GM19025 (cell line): ENCODE data around the gene MARS1.

Source experiments
- ATAC-seq: cut with Tn5 transposase; IDR thresholded peaks from one replicate; pipeline ENCODE4 v1.9.1; 2021; ENCODE audit warnings: mild to moderate bottlenecking, low read depth, moderate library complexity; ENCODE audit not compliant: unreplicated experiment

Gene MARS1

GRCh38 chr12:57470970-57471656 is 16.8 kb upstream of the MARS1 start:
- no peak for ATAC-seq

- ATAC-seq: no peak
Observed at GRCh38 chr12:57471661-57472060, 16.2 kb upstream of the MARS1 start.

GRCh38 chr12:57472391-57472790 is 15.5 kb upstream of the MARS1 start:
- ATAC-seq: no peak

- ATAC-seq: no peak
Observed at GRCh38 chr12:57473392-57473791, 14.5 kb upstream of the MARS1 start.

- no peak for ATAC-seq
Observed at GRCh38 chr12:57473886-57474285, 14.0 kb upstream of the MARS1 start.

GRCh38 chr12:57474430-57474829 is 13.4 kb upstream of the MARS1 start:
- ATAC-seq: no peak

GRCh38 chr12:57474862-57475261 is 13.0 kb upstream of the MARS1 start:
- ATAC-seq: no peak

- no peak for ATAC-seq
Observed at GRCh38 chr12:57475271-57476161, 12.4 kb upstream of the MARS1 start.

- ATAC-seq: no peak
Observed at GRCh38 chr12:57476162-57476992, 11.5 kb upstream of the MARS1 start.

GRCh38 chr12:57476993-57477709 is 10.7 kb upstream of the MARS1 start:
- no peak for ATAC-seq

- peak; percentile 47 for ATAC-seq
Observed at GRCh38 chr12:57477710-57478681, 9.9 kb upstream of the MARS1 start.

GRCh38 chr12:57479043-57479375 is 8.9 kb upstream of the MARS1 start:
- ATAC-seq: no peak

- ATAC-seq: no peak
Observed at GRCh38 chr12:57479376-57480115, 8.3 kb upstream of the MARS1 start, which contains the start of gene ARHGAP9. Gene ARHGAP9, minus strand, starts transcription at chr12:57479866. Its CDS starts 460 bp downstream, at chr12:57479406.

- no peak for ATAC-seq
Observed at GRCh38 chr12:57481671-57482070, 6.2 kb upstream of the MARS1 start.

GRCh38 chr12:57483466-57483865 is 4.4 kb upstream of the MARS1 start:
- no peak for ATAC-seq

GRCh38 chr12:57485695-57486094 is 2.2 kb upstream of the MARS1 start:
- ATAC-seq: no peak

- no peak for ATAC-seq
Observed at GRCh38 chr12:57487055-57487596, 742 bp upstream of the MARS1 start.
